ENCODE measurements around the gene SRPK2. TPM values are rescaled to one million over a fixed set of nuclear protein-coding genes. Genes with fewer than 3 reads are reported as not detected.
"Not testable (repeated sequence)": the region's sequence is repeated elsewhere in the genome, so short reads cannot be mapped to it uniquely, and the experiment has no call there.

SRPK2 gene
- polyA plus RNA-seq, 1 of the 3 experiments (the other 2 are of a cell fraction): 15.4 TPM

DNA sequence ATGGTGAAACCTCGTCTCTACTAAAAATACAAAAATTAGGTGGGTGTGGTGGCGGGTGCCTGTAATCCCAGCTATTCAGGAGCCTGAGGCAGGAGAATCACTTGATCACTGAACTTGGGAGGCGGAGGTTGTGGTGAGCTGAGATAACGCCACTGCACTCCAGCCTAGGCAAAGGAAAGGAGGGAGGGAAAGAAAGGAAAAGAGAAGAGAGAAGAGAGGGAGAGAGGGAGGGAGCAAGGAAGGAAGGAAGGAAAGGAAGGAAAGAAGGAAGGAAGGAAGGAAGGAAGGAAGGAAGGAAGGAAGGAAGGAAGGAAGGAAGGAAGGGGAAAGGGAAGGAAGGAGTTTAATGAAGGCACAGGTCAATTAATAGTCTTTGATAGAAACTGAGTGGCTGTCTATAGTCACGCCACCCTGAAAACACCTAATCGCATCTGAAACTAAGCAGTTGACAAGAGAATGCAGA is 155.9 kb downstream of the SRPK2 start:
- H2AFZ ChIP-seq (ENCODE audit: low read depth); H3K27ac ChIP-seq (ENCODE audit: low read depth in 2 of 2, low read length in 1 of 2); H3K4me1 ChIP-seq (ENCODE audit: control insufficient read depth in 1 of 2, insufficient read depth in 2 of 2, low read depth in 1 of 2, low read length in 1 of 2); H3K4me2 ChIP-seq; H3K9ac ChIP-seq; H3K9me3 ChIP-seq; CTCF ChIA-PET; H3K9me2 ChIP-seq; H3K4me3 ChIP-seq (ENCODE audit: low read depth in 2 of 2, low read length in 1 of 2); H3F3A ChIP-seq (replicated peaks; ENCODE audit: insufficient read depth); H3K27me3 ChIP-seq (ENCODE audit: insufficient read depth); DNase-seq; POLR2A ChIA-PET: not testable (repeated sequence)
- Histone ChIP-seq H4K20me1 (ENCODE audit: insufficient read depth) (peaks cover 34% of the 10 kb centered on the region), H3K79me2 (ENCODE audit: insufficient read depth) (peaks cover 77% of the 10 kb centered on the region), H3K36me3 (replicated peaks in 1 of 2; ENCODE audit: control insufficient read depth in 1 of 2, insufficient read depth in 2 of 2, low read length in 1 of 2) (peaks cover 0 to 16% of the 10 kb centered on the region in 2 experiments)
- WGBS (ENCODE audit: low lambda C conversion rate): 95% methylated on average over 6 of the region's 6 CpGs

DNA sequence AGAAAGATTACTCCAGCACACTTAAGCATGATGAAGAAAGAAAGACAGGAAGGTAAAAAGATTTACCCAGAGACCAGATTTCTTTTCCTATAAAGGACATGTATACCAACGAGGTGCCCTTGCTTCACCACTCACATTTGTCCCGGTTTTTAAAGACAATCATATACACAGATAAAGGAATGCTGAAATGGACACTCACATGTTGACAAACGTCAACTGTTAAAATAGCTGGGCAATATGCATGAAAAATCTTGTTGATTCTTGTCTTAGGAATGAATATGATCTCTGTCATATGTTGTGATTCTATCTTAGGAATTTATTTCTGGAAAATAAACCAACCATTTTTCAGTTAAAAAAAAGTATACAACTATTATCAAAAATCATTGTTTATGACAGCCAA is 158.2 kb downstream of the SRPK2 start:
- Histone ChIP-seq H3K9ac (no peak overlapping the region), H3K36me3 (replicated peaks in 1 of 2; ENCODE audit: control insufficient read depth in 1 of 2, insufficient read depth in 2 of 2, low read length in 1 of 2) (peaks cover 0 to 19% of the 10 kb centered on the region in 2 experiments), H3K27me3 (ENCODE audit: insufficient read depth) (no peaks in the 10 kb centered on the region), H3K4me3 (ENCODE audit: low read depth in 2 of 2, low read length in 1 of 2) (no peak overlapping the region), H3K9me2 (no peaks in the 10 kb centered on the region), H3K4me2 (no peak overlapping the region), H3K9me3 (no peaks in the 10 kb centered on the region), H3F3A (replicated peaks; ENCODE audit: insufficient read depth) (peaks cover 17% of the 10 kb centered on the region), H2AFZ (ENCODE audit: low read depth) (no peak overlapping the region), H3K27ac (ENCODE audit: low read depth in 2 of 2, low read length in 1 of 2) (no peak overlapping the region), H4K20me1 (ENCODE audit: insufficient read depth) (peaks cover 17% of the 10 kb centered on the region; the same call in 1 of the 2 replicates), H3K79me2 (ENCODE audit: insufficient read depth) (peaks cover 72% of the 10 kb centered on the region), H3K4me1 (ENCODE audit: control insufficient read depth in 1 of 2, insufficient read depth in 2 of 2, low read depth in 1 of 2, low read length in 1 of 2) (peaks cover 0 to 4% of the 10 kb centered on the region in 2 experiments; a peak in 1 of 4 replicates)
- TF ChIP-seq FOXM1 (IDR thresholded peaks at IDR 0.05; ENCODE audit: low read depth) (no peak), USF2 (IDR thresholded peaks at IDR 0.05; ENCODE audit: borderline replicate concordance, low read depth, low read length) (no peak), RCOR1 (IDR thresholded peaks at IDR 0.05; ENCODE audit: low read length) (no peak), ZBTB33 (IDR thresholded peaks at IDR 0.05; ENCODE audit: borderline replicate concordance, low read depth) (no peak), POLR2AphosphoS5 (IDR thresholded peaks at IDR 0.05; ENCODE audit: low read depth, low read length) (no peak), GABPA (IDR thresholded peaks at IDR 0.05; ENCODE audit: low read depth) (no peak), MXI1 (IDR thresholded peaks at IDR 0.05; ENCODE audit: low read depth, low read length) (no peak), TAF1 (IDR thresholded peaks at IDR 0.05; ENCODE audit: borderline replicate concordance, low read depth, low read length) (no peak), CHD2 (IDR thresholded peaks at IDR 0.05; ENCODE audit: low read length, partially characterized antibody) (no peak), RXRA (IDR thresholded peaks at IDR 0.05; ENCODE audit: borderline replicate concordance, low read depth) (no peak), NRF1 (IDR thresholded peaks at IDR 0.05; ENCODE audit: low read depth, low read length) (no peak), YY1 (IDR thresholded peaks at IDR 0.05; ENCODE audit: low read depth) (no peak)
- TF ChIP-seq, protein P1, sequence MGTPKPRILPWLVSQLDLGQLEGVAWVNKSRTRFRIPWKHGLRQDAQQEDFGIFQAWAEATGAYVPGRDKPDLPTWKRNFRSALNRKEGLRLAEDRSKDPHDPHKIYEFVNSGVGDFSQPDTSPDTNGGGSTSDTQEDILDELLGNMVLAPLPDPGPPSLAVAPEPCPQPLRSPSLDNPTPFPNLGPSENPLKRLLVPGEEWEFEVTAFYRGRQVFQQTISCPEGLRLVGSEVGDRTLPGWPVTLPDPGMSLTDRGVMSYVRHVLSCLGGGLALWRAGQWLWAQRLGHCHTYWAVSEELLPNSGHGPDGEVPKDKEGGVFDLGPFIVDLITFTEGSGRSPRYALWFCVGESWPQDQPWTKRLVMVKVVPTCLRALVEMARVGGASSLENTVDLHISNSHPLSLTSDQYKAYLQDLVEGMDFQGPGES (IDR thresholded peaks at IDR 0.05; ENCODE audit: low read depth, low read length): no peak
- TF ChIP-seq, protein P2, sequence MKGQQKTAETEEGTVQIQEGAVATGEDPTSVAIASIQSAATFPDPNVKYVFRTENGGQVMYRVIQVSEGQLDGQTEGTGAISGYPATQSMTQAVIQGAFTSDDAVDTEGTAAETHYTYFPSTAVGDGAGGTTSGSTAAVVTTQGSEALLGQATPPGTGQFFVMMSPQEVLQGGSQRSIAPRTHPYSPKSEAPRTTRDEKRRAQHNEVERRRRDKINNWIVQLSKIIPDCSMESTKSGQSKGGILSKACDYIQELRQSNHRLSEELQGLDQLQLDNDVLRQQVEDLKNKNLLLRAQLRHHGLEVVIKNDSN (IDR thresholded peaks at IDR 0.05; ENCODE audit: borderline replicate concordance, low read depth): no peak
- TF ChIP-seq, protein P3, sequence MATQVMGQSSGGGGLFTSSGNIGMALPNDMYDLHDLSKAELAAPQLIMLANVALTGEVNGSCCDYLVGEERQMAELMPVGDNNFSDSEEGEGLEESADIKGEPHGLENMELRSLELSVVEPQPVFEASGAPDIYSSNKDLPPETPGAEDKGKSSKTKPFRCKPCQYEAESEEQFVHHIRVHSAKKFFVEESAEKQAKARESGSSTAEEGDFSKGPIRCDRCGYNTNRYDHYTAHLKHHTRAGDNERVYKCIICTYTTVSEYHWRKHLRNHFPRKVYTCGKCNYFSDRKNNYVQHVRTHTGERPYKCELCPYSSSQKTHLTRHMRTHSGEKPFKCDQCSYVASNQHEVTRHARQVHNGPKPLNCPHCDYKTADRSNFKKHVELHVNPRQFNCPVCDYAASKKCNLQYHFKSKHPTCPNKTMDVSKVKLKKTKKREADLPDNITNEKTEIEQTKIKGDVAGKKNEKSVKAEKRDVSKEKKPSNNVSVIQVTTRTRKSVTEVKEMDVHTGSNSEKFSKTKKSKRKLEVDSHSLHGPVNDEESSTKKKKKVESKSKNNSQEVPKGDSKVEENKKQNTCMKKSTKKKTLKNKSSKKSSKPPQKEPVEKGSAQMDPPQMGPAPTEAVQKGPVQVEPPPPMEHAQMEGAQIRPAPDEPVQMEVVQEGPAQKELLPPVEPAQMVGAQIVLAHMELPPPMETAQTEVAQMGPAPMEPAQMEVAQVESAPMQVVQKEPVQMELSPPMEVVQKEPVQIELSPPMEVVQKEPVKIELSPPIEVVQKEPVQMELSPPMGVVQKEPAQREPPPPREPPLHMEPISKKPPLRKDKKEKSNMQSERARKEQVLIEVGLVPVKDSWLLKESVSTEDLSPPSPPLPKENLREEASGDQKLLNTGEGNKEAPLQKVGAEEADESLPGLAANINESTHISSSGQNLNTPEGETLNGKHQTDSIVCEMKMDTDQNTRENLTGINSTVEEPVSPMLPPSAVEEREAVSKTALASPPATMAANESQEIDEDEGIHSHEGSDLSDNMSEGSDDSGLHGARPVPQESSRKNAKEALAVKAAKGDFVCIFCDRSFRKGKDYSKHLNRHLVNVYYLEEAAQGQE (IDR thresholded peaks at IDR 0.05; ENCODE audit: low read depth, low read length): no peak
- 81% methylated on average over 3 of the region's 3 CpGs for WGBS (ENCODE audit: low lambda C conversion rate)
- POLR2A ChIA-PET: no interaction called here
- DNase-seq: no peak
- CTCF ChIA-PET: no interaction called here

Data from SK-N-SH (cell line).